Measurements from ENCODE around the gene PEAK1. TPM values are rescaled to one million over a fixed set of nuclear protein-coding genes. Genes with fewer than 3 reads are reported as not detected.

Gene PEAK1
- total and polyA plus RNA-seq, 4 donors: 8.6 to 147 (median 40.2) TPM

DNA sequence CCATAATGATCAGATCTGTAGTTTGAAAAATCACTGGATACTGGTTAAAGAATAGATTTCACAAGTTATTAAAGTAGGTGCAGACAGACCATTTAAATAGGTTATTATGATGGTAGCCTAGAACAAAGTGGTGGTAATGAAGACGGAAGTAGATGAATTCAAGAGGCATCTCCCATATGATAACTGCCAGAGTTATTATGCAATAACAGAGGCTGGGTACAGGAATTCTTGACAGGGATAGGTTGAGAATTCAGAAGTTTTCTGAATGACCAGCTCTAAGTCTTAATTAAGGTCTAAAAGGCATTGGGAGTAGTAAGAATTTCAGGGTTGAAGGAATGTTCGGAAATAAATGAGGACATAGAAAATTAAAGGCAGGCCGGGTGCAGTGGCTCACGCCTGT, 108.9 kb downstream of the PEAK1 start:
- peaks cover 0 to 15% (median 8%) of the 10 kb centered on the region in 5 donors for H3K4me1 ChIP-seq (ENCODE audit: control insufficient read depth in 5 of 5, insufficient read depth in 5 of 5, low read length in 5 of 5)
- H3K9me3 ChIP-seq (ENCODE audit: control insufficient read depth in 4 of 4, insufficient read depth in 3 of 4, low read length in 3 of 4): no peaks in the 10 kb centered on the region
- 95% methylated on average over 4 of the region's 4 CpGs for WGBS, 2 donors
- H3K36me3 ChIP-seq (ENCODE audit: control insufficient read depth in 4 of 4, insufficient read depth in 4 of 4, low read length in 4 of 4): no peaks in the 10 kb centered on the region
- no peak overlapping the region for H3K27ac ChIP-seq (ENCODE audit: low read depth in 1 of 2, low read length in 1 of 2)
- ATAC-seq (ENCODE audit: insufficient read depth, low FRiP score) (no peak), DNase-seq (no peak)
- TF ChIP-seq, protein P1, sequence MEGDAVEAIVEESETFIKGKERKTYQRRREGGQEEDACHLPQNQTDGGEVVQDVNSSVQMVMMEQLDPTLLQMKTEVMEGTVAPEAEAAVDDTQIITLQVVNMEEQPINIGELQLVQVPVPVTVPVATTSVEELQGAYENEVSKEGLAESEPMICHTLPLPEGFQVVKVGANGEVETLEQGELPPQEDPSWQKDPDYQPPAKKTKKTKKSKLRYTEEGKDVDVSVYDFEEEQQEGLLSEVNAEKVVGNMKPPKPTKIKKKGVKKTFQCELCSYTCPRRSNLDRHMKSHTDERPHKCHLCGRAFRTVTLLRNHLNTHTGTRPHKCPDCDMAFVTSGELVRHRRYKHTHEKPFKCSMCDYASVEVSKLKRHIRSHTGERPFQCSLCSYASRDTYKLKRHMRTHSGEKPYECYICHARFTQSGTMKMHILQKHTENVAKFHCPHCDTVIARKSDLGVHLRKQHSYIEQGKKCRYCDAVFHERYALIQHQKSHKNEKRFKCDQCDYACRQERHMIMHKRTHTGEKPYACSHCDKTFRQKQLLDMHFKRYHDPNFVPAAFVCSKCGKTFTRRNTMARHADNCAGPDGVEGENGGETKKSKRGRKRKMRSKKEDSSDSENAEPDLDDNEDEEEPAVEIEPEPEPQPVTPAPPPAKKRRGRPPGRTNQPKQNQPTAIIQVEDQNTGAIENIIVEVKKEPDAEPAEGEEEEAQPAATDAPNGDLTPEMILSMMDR (IDR thresholded peaks at IDR 0.05; ENCODE audit: control extremely low read depth, extremely low read depth): no peak
- H3K9ac ChIP-seq (ENCODE audit: insufficient read depth in 1 of 2, low read length in 2 of 2): no peak overlapping the region
- H3K4me3 ChIP-seq: no peak overlapping the region
- H3K27me3 ChIP-seq (ENCODE audit: control insufficient read depth in 3 of 3, insufficient read depth in 3 of 3, low read length in 2 of 3): no peaks in the 10 kb centered on the region

DNA sequence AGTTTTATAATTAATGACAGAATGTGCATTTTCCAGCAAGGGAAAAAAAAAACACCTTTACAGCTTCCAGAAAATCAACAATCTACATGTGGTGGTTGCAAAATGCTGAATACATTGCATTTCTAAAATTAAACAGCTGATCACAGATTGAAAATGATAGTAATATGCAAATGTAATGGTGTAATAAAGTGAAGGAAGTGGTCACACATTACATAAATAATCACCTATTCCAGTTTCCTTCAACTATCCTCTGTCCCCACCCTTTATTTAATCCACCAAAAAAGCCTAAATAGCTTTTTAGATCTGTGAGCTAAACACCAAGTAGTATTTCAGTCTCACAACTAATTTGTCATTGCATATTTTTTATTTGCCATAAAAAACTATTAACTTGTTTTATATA, 110.5 kb downstream of the PEAK1 start:
- H3K27me3 ChIP-seq (ENCODE audit: control insufficient read depth in 3 of 3, insufficient read depth in 3 of 3, low read length in 2 of 3): no peaks in the 10 kb centered on the region
- ATAC-seq (ENCODE audit: insufficient read depth, low FRiP score): no peak
- no peak overlapping the region for H3K4me3 ChIP-seq
- no peak overlapping the region for H3K9ac ChIP-seq (ENCODE audit: insufficient read depth in 1 of 2, low read length in 2 of 2)
- no peak for DNase-seq
- H3K4me1 ChIP-seq (ENCODE audit: control insufficient read depth in 5 of 5, insufficient read depth in 5 of 5, low read length in 5 of 5): peaks cover 0 to 15% (median 8%) of the 10 kb centered on the region in 5 donors
- no peak overlapping the region for H3K27ac ChIP-seq (ENCODE audit: low read depth in 1 of 2, low read length in 1 of 2)
- no peaks in the 10 kb centered on the region for H3K9me3 ChIP-seq (ENCODE audit: control insufficient read depth in 4 of 4, insufficient read depth in 3 of 4, low read length in 3 of 4)
- no peaks in the 10 kb centered on the region for H3K36me3 ChIP-seq (ENCODE audit: control insufficient read depth in 4 of 4, insufficient read depth in 4 of 4, low read length in 4 of 4)
- TF ChIP-seq, protein P1 (IDR thresholded peaks at IDR 0.05; ENCODE audit: control extremely low read depth, extremely low read depth): no peak

DNA sequence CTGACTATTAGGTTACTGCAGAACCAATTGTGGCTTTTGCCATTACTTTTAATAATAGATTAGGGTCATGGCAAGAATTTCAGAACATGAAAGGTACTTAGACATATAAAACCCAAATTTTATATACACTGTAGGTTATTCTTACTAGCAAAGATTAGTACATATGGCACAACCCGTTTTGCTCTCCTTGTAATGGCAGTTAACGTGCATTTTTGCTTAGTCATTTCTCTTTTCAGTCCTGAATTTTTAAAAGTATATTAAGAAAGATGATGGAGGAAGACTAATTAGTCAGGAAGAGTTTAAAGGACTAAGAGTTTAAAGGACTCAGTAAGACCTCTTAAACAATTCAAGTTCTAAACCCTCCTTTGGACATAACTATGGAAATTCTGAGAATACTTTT, 114.0 kb downstream of the PEAK1 start:
- no peak overlapping the region for H3K4me3 ChIP-seq
- H3K27ac ChIP-seq (ENCODE audit: low read depth in 1 of 2, low read length in 1 of 2): no peak overlapping the region
- H3K9ac ChIP-seq (ENCODE audit: insufficient read depth in 1 of 2, low read length in 2 of 2): no peak overlapping the region
- H3K9me3 ChIP-seq (ENCODE audit: control insufficient read depth in 4 of 4, insufficient read depth in 3 of 4, low read length in 3 of 4): no peaks in the 10 kb centered on the region
- 49 to 79% methylated on average over 2 of the region's 2 CpGs for WGBS, 2 donors
- DNase-seq (no peak), ATAC-seq (ENCODE audit: insufficient read depth, low FRiP score) (no peak)
- H3K36me3 ChIP-seq (ENCODE audit: control insufficient read depth in 4 of 4, insufficient read depth in 4 of 4, low read length in 4 of 4): no peaks in the 10 kb centered on the region
- H3K4me1 ChIP-seq (ENCODE audit: control insufficient read depth in 5 of 5, insufficient read depth in 5 of 5, low read length in 5 of 5): peaks cover 0 to 15% (median 4%) of the 10 kb centered on the region in 5 donors
- no peaks in the 10 kb centered on the region for H3K27me3 ChIP-seq (ENCODE audit: control insufficient read depth in 3 of 3, insufficient read depth in 3 of 3, low read length in 2 of 3)
- TF ChIP-seq, protein P1 (IDR thresholded peaks at IDR 0.05; ENCODE audit: control extremely low read depth, extremely low read depth): no peak

DNA sequence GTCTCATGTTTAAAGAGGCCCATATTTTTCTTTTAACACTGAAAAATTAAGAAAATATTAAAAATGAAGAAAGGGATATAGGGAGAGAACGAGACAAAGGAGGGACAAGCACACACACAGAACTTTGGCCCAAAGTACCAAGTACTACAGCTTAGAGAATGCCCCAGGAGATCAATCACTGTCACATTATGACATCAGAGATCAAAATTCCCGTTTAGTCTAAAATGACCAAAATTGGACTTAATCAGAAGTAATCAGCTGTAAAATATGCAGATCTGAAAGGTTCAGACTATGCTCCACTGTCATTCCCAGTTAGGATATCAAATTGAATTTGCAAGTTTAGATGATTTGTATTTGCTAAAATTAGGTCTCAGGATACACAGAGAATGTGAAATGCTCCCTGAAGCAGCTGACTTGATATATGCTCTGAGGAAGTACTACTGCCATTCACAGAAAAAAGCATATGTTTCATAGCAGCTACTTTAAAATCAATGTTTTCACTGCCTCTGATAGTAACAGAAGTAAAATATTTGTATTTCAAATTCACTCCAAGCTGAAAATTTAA, 123.0 kb downstream of the PEAK1 start:
- DNase-seq (no peak), ATAC-seq (ENCODE audit: insufficient read depth, low FRiP score) (no peak)
- H3K4me3 ChIP-seq: no peak overlapping the region
- peaks cover 0 to 7% (median 0%) of the 10 kb centered on the region in 5 donors for H3K4me1 ChIP-seq (ENCODE audit: control insufficient read depth in 5 of 5, insufficient read depth in 5 of 5, low read length in 5 of 5)
- no peaks in the 10 kb centered on the region for H3K36me3 ChIP-seq (ENCODE audit: control insufficient read depth in 4 of 4, insufficient read depth in 4 of 4, low read length in 4 of 4)
- no peak overlapping the region for H3K9ac ChIP-seq (ENCODE audit: insufficient read depth in 1 of 2, low read length in 2 of 2)
- TF ChIP-seq, protein P1 (IDR thresholded peaks at IDR 0.05; ENCODE audit: control extremely low read depth, extremely low read depth): no peak
- H3K9me3 ChIP-seq (ENCODE audit: control insufficient read depth in 4 of 4, insufficient read depth in 3 of 4, low read length in 3 of 4): no peaks in the 10 kb centered on the region
- no peak overlapping the region for H3K27ac ChIP-seq (ENCODE audit: low read depth in 1 of 2, low read length in 1 of 2)
- 84% methylated on average over 2 of the region's 2 CpGs for WGBS, 2 donors
- no peaks in the 10 kb centered on the region for H3K27me3 ChIP-seq (ENCODE audit: control insufficient read depth in 3 of 3, insufficient read depth in 3 of 3, low read length in 2 of 3)

Measured in lung (tissue), 12 donors.